Epithelial cell of proximal tubule (primary cell): ENCODE measurements around the gene RABL6. TPM values are rescaled to one million over a fixed set of nuclear protein-coding genes. Genes with fewer than 3 reads are reported as not detected.

Source experiments
- DNase-seq: peaks from one replicate; pipeline ENCODE4 v3.0.0-alpha.2; 2011; ENCODE audit warnings: low read depth
- H3K4me3 ChIP-seq: 2 replicates; pipeline ENCODE4 v1.5.1; 2011; ENCODE audit warnings: low read depth, mild to moderate bottlenecking, low read length
- total RNA-seq: library from RNA; depleted of rRNA; stranded (reverse); fragments of >200 nt; gene quantifications from 2 replicates; pipeline ENCODE4 v1.2.3, GENCODE V29; 2015
- TF ChIP-seq, protein P1 (sequence below): conservative IDR thresholded peaks from 2 replicates; pipeline ENCODE4 v1.5.1; 2012; ENCODE audit warnings: low read depth, mild to moderate bottlenecking, low read length

Gene RABL6
- total RNA-seq, 1 donor from 2014 or later: 114 TPM

DNA sequence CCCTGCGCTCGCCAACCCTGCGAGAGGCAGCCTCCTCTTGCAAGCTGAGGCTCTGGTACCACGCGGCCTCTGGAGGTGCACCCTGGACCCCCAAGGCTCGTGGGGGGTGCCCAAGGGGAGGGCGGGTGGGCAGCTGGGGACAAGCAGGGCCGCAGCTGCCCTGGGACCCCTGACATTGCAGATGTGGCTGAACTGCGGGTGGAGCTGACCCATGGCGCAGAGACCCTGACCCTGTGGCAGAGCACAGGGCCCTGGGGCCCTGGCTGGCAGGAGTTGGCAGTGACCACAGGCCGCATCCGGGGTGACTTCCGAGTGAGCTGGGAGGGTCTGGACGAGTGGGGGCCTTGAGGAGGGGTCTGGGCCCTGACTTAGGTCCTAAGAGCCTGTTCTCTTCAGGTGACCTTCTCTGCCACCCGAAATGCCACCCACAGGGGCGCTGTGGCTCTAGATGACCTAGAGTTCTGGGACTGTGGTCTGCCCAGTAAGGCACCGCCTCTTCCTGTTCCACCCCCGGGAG lies 45.9 kb downstream of the RABL6 start:
- TF ChIP-seq, protein P1, sequence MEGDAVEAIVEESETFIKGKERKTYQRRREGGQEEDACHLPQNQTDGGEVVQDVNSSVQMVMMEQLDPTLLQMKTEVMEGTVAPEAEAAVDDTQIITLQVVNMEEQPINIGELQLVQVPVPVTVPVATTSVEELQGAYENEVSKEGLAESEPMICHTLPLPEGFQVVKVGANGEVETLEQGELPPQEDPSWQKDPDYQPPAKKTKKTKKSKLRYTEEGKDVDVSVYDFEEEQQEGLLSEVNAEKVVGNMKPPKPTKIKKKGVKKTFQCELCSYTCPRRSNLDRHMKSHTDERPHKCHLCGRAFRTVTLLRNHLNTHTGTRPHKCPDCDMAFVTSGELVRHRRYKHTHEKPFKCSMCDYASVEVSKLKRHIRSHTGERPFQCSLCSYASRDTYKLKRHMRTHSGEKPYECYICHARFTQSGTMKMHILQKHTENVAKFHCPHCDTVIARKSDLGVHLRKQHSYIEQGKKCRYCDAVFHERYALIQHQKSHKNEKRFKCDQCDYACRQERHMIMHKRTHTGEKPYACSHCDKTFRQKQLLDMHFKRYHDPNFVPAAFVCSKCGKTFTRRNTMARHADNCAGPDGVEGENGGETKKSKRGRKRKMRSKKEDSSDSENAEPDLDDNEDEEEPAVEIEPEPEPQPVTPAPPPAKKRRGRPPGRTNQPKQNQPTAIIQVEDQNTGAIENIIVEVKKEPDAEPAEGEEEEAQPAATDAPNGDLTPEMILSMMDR: no peak
- H3K4me3 ChIP-seq: no peak overlapping the region
- no peak for DNase-seq

DNA sequence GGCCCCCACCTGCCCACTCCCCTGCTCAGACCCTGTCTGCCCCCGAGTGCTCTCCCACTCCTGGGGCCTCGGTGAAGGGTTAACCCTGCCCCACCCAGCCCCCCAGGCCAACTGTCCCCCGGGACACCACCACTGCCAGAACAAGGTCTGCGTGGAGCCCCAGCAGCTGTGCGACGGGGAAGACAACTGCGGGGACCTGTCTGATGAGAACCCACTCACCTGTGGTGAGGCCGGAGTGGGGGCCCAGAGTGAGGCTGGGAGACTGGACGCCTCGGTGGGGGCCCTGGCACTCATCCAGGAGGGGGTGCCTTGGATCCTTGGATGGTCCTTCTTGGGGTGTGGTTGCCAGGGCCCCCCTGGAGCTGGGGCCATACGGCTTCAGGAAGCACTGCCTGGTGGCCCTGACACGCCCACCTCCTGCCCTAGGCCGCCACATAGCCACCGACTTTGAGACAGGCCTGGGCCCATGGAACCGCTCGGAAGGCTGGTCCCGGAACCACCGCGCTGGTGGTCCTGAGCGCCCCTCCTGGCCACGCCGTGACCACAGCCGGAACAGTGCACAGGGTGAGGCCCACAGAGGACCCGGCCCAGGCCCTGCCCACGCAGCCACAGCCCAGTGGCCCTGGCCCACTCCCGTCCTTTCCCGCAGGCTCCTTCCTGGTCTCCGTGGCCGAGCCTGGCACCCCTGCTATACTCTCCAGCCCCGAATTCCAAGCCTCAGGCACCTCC lies 46.5 kb downstream of the RABL6 start:
- TF ChIP-seq, protein P1: no peak
- no peak overlapping the region for H3K4me3 ChIP-seq
- DNase-seq: no peak

DNA sequence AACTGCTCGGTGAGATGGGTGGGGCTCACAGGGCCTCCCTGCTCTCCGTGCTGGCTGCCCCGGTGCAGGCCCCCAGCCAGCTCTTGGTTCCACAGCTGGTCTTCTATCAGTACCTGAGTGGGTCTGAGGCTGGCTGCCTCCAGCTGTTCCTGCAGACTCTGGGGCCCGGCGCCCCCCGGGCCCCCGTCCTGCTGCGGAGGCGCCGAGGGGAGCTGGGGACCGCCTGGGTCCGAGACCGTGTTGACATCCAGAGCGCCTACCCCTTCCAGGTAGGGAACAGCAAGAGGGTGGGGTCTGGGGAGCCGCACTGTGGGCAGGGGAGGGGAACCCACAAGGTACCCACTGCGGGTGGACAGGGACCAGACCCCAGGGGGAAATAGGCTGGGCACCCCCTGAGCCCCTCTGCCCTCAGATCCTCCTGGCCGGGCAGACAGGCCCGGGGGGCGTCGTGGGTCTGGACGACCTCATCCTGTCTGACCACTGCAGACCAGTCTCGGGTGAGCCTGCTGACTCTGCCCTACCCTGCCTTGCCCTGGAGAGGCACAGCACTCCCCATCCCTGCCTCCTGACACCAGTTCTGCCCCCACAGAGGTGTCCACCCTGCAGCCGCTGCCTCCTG lies 47.2 kb downstream of the RABL6 start:
- TF ChIP-seq, protein P1: no peak

DNA sequence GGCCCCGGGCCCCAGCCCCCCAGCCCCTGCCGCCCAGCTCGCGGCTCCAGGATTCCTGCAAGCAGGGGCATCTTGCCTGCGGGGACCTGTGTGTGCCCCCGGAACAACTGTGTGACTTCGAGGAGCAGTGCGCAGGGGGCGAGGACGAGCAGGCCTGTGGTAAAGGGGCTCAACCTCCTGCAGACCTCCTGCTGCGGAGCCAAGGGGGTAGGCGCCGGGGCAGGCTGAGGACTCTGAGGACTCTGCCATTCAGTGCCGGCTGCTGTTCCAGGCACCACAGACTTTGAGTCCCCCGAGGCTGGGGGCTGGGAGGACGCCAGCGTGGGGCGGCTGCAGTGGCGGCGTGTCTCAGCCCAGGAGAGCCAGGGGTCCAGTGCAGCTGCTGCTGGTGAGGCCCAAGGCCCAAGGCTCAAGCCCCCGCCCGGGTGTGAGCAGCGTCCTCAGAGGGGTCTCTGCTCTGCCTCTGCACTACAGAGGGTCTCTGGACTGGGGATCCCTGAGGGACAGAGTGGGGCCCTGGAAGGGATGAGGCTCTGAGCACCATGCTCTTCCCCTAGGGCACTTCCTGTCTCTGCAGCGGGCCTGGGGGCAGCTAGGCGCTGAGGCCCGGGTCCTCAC lies 47.8 kb downstream of the RABL6 start:
- no peak overlapping the region for H3K4me3 ChIP-seq
- TF ChIP-seq, protein P1: no peak
- DNase-seq: no peak

More for the DNA sequence above, 47.2 kb downstream of the RABL6 start:
- H3K4me3 ChIP-seq: no peak overlapping the region
- DNase-seq: no peak

DNA sequence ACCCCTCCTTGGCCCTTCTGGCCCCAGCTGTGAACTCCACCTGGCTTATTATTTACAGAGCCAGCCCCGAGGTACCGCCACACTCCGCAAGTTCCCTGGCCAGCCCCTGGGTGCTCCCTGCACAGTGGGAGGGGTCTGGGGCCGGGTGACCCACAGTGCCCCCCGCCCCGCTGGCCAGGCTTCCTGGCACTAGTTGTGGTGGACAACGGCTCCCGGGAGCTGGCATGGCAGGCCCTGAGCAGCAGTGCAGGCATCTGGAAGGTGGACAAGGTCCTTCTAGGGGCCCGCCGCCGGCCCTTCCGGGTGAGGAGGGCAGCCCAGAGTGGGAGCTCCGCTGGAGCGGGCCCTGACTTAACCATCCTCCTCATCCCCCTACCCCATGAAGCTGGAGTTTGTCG lies 48.3 kb downstream of the RABL6 start:
- TF ChIP-seq, protein P1: no peak
- DNase-seq: no peak
- no peak overlapping the region for H3K4me3 ChIP-seq

DNA sequence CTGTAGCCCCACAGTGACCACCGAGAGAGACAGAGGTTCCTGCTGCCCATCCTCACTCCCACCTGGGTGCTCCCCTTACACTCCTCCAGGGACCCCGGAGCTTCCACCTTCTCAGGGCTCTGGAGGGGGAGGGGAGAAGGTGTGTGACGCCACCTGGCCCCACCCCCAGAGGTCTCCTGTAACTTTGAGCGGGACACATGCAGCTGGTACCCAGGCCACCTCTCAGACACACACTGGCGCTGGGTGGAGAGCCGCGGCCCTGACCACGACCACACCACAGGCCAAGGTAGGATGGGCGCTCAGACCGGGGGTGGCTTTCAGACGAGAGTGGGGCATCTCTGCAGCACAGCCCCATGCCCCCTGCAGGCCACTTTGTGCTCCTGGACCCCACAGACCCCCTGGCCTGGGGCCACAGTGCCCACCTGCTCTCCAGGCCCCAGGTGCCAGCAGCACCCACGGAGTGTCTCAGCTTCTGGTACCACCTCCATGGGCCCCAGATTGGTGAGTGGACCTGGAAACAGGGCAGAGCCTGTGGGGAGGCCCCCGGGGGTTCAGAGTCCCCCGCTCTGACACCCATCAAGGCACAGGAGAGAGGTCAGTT lies 48.9 kb downstream of the RABL6 start:
- H3K4me3 ChIP-seq: no peak overlapping the region
- DNase-seq: no peak
- TF ChIP-seq, protein P1: no peak
